ENCODE data around the gene LLPH. TPM values are rescaled to one million over a fixed set of nuclear protein-coding genes. Genes with fewer than 3 reads are reported as not detected.

Gene LLPH
- total RNA-seq, 4 donors from 2014 or later = 5.8 to 12.6 (median 7.8) TPM

- no peak for TF ChIP-seq POLR2A (IDR thresholded peaks at IDR 0.05; ENCODE audit: low read depth)
- TF ChIP-seq EP300 (IDR thresholded peaks at IDR 0.05) = no peak
- no peak for TF ChIP-seq CTCF (IDR thresholded peaks at IDR 0.05)
- TF ChIP-seq POLR2AphosphoS5 (IDR thresholded peaks at IDR 0.05) = no peak
- WGBS = 92% methylated on average over 3 of the region's 3 CpGs
- Histone ChIP-seq H3K4me1 (peaks cover 22 to 37% (median 25%) of the 10 kb centered on the region in 4 donors), H3K4me3 (no peak overlapping the region), H3K9me3 (no peaks in the 10 kb centered on the region), H3K36me3 (peaks cover 0 to 26% (median 11%) of the 10 kb centered on the region in 4 donors), H3K27me3 (no peaks in the 10 kb centered on the region), H3K27ac (replicated peaks in 1 of 4) (no peak overlapping the region)
- DNase-seq (ENCODE audit: extremely low spot score) = no peak
- intact Hi-C loops (cut with DNase I) = no loop called here
These were observed 33.8 kb upstream of the LLPH start for GRCh38 chr12:66164349-66164821.

GRCh38 chr12:66163289-66163688, 32.7 kb upstream of the LLPH start:
- Histone ChIP-seq H3K27ac (replicated peaks in 1 of 4) (no peak overlapping the region), H3K4me3 (no peak overlapping the region), H3K27me3 (no peaks in the 10 kb centered on the region), H3K9me3 (no peaks in the 10 kb centered on the region), H3K4me1 (peaks cover 18 to 29% (median 19%) of the 10 kb centered on the region in 4 donors), H3K36me3 (peaks cover 0 to 33% (median 18%) of the 10 kb centered on the region in 4 donors)
- 63% methylated on average over 4 of the region's 4 CpGs for WGBS
- no peak for DNase-seq (ENCODE audit: extremely low spot score)
- TF ChIP-seq CTCF (IDR thresholded peaks at IDR 0.05) (no peak), POLR2A (IDR thresholded peaks at IDR 0.05; ENCODE audit: low read depth) (no peak), POLR2AphosphoS5 (IDR thresholded peaks at IDR 0.05) (no peak), EP300 (IDR thresholded peaks at IDR 0.05) (no peak)
- intact Hi-C loops (cut with DNase I) = no loop called here

GRCh38 chr12:66162701-66163100, 32.2 kb upstream of the LLPH start:
- intact Hi-C loops (cut with DNase I) = no loop called here
- H3K27me3 ChIP-seq = no peaks in the 10 kb centered on the region
- peaks cover 12 to 24% (median 13%) of the 10 kb centered on the region in 4 donors for H3K4me1 ChIP-seq
- TF ChIP-seq POLR2A (IDR thresholded peaks at IDR 0.05; ENCODE audit: low read depth) = no peak
- no peak for TF ChIP-seq EP300 (IDR thresholded peaks at IDR 0.05)
- TF ChIP-seq POLR2AphosphoS5 (IDR thresholded peaks at IDR 0.05) = no peak
- no peak for TF ChIP-seq CTCF (IDR thresholded peaks at IDR 0.05)
- WGBS = 71% methylated on average over 2 of the region's 2 CpGs
- no peak overlapping the region for H3K27ac ChIP-seq (replicated peaks in 1 of 4)
- DNase-seq (ENCODE audit: extremely low spot score) = no peak
- H3K36me3 ChIP-seq = peaks cover 0 to 33% (median 18%) of the 10 kb centered on the region in 4 donors
- H3K9me3 ChIP-seq = no peaks in the 10 kb centered on the region
- no peak overlapping the region for H3K4me3 ChIP-seq

GRCh38 chr12:66160704-66161103, 30.2 kb upstream of the LLPH start:
- Histone ChIP-seq H3K27me3 (no peaks in the 10 kb centered on the region), H3K36me3 (peaks cover 0 to 27% (median 18%) of the 10 kb centered on the region in 4 donors), H3K9me3 (no peaks in the 10 kb centered on the region), H3K27ac (replicated peaks in 1 of 4) (no peak overlapping the region), H3K4me3 (no peak overlapping the region), H3K4me1 (peaks cover 5 to 14% (median 11%) of the 10 kb centered on the region in 4 donors)
- WGBS = 93% methylated on average over 28 of the region's 28 CpGs
- DNase-seq (ENCODE audit: extremely low spot score) = no peak
- intact Hi-C loops (cut with DNase I) = no loop called here
- no peak for TF ChIP-seq POLR2A (IDR thresholded peaks at IDR 0.05; ENCODE audit: low read depth)
- no peak for TF ChIP-seq EP300 (IDR thresholded peaks at IDR 0.05)
- no peak for TF ChIP-seq POLR2AphosphoS5 (IDR thresholded peaks at IDR 0.05)
- no peak for TF ChIP-seq CTCF (IDR thresholded peaks at IDR 0.05)

- Histone ChIP-seq H3K9me3 (no peaks in the 10 kb centered on the region), H3K36me3 (peaks cover 0 to 25% (median 18%) of the 10 kb centered on the region in 4 donors), H3K27me3 (no peaks in the 10 kb centered on the region), H3K4me3 (no peak overlapping the region), H3K4me1 (peaks cover 11 to 26% (median 20%) of the 10 kb centered on the region in 4 donors), H3K27ac (replicated peaks in 1 of 4) (no peak overlapping the region)
- no peak for TF ChIP-seq POLR2A (IDR thresholded peaks at IDR 0.05; ENCODE audit: low read depth)
- no peak for TF ChIP-seq CTCF (IDR thresholded peaks at IDR 0.05)
- TF ChIP-seq EP300 (IDR thresholded peaks at IDR 0.05) = no peak
- no peak for TF ChIP-seq POLR2AphosphoS5 (IDR thresholded peaks at IDR 0.05)
- no peak for DNase-seq (ENCODE audit: extremely low spot score)
- intact Hi-C loops (cut with DNase I) = loop anchor here (10.0 kb wide), 1 partner anchor 136 kb away; no protein-coding TSS in a partner anchor
These were observed 28.6 kb upstream of the LLPH start for GRCh38 chr12:66159123-66159522.
